NCI-H2227 (cell line): ENCODE results near the gene PEX1.
"Not testable (repeated sequence)": the region's sequence is repeated elsewhere in the genome, so short reads cannot be mapped to it uniquely, and the experiment has no call there.

Source experiments
- DNase-seq: peaks from one replicate; lab custom pipeline; 2025; ENCODE audit not compliant: unreplicated experiment; lab: John Stamatoyannopoulos, UW

The PEX1 gene

GRCh38 chr7:92461027-92462003 is 67.0 kb downstream of the PEX1 start:
- peak; percentile 56 for DNase-seq

- no peak for DNase-seq
These were observed 67.8 kb downstream of the PEX1 start for GRCh38 chr7:92460510-92460909.

DNA sequence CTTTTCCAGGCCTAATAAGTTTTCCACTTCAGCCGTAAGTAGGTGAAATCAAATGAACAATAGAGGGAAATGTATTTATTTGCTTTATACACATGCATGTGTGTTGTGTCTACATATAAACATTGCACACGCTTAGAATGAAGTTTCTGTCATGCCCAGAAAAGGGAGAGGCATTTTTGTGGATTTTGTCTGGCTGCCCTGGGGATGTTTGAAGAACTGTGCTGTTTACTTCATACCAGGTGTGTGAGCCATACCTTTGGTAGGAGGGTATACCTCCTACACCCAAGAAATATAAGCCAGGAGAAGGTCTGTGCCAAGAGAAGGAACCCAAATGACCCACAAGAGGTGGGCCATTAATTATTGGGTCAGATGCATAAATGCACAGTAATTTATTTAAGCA is 68.2 kb downstream of the PEX1 start:
- no peak for DNase-seq

DNA sequence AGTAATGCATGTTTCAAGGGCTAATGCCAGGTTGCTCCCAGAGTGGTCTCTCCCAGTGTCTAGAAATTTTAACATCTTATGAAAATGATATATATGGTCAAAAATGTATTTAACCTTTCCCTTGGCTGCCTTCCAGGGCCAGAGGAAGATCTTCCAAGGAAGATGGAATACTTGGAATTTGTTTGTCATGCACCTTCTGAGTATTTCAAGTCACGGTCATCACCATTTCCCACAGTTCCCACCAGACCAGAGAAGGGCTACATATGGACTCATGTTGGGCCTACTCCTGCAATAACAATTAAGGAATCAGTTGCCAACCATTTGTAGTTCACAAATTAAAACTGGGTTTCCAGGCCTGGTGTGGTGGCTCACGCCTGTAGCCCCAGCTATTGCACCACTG is 72.1 kb downstream of the PEX1 start:
- DNase-seq: no peak

- no peak for DNase-seq
These were observed 76.7 kb downstream of the PEX1 start for GRCh38 chr7:92451645-92452044.

- DNase-seq: peak; percentile 75
These were observed 80.0 kb downstream of the PEX1 start for GRCh38 chr7:92448205-92448747.

- peak; percentile 96 for DNase-seq
These were observed 80.7 kb downstream of the PEX1 start, which contains the start of gene GATAD1 for GRCh38 chr7:92447345-92448204. Gene GATAD1, plus strand, starts transcription at chr7:92447482. Its CDS starts 248 bp downstream, at chr7:92447730.

- DNase-seq: no peak
These were observed 81.4 kb downstream of the PEX1 start for GRCh38 chr7:92446869-92447344.

DNA sequence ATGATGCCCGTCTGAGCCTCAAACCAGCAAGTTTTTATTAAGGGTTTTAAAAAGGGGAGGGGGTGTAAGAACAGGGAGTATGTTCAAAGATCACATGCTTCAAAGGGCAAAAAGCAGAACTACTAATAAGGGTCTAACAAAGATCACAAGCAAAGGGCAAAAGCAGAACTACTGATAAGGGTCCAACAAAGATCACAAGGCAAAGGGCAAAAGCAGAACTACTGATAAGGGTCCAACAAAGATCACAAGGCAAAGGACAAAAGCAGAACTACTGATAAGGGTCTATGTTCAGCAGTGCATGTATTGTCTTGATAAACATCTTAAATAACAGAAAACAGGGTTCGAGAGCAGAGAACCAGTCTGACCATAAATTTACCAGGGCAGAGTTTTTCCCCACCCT is 85.6 kb downstream of the PEX1 start:
- DNase-seq: not testable (repeated sequence)

DNA sequence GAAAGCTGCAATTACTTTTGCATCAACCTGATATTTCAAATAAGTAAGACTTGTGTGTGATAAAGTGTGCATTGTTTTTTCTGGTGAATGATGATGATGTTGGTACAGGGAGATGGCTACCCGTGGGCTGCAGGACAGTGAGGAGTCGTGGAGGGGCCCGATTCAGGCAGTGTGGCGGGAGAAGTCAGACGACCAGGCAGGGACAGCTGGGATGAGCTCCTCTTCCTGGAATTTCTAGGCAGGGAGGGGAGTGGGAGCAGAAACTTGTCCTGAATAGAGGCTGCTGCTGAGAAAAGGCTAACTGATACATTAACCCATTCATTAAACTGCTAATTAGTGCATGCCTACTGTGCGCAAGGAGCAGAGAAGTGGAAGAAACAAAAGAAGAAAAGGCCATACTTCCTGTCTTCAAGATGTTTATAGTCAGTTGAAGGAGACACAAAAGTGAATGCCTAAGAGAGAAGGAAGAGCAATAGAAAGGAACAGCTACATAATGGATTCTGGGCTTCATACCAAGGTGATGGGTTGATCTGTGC is 90.3 kb downstream of the PEX1 start:
- no peak for DNase-seq
